IMR-90 (cell line): ENCODE measurements around the gene DEAF1. TPM values are rescaled to one million over a fixed set of nuclear protein-coding genes. Genes with fewer than 3 reads are reported as not detected.

Experiments used
- ATAC-seq: fragments of 200-7000 bp; cut with Tn5 transposase; 2 replicates; pipeline ENCODE4 v1.9.1; 2020; ENCODE audit warnings: low read depth, mild to moderate bottlenecking, moderate library complexity
- BruUV-seq: library from RNA; stranded (reverse); fragments of 400-500 nt; replicated peaks from 2 replicates; lab custom pipeline; 2021; lab: Mats Ljungman, UMichigan
- CTCF ChIA-PET: fragments of 300-600 bp; formaldehyde crosslinking; extraction: SDS; loops from one replicate; lab custom pipeline; 2021; ENCODE audit warnings: antibody characterized with exemption; lab: Yijun Ruan, JAX
- POLR2A ChIA-PET: fragments of 300-600 bp; sonication (Branson Sonifier 250); formaldehyde crosslinking; loops from one replicate; lab custom pipeline; 2022; ENCODE audit warnings: antibody characterized with exemption; ENCODE audit not compliant: unreplicated experiment; lab: Charles Lee
- DNase-seq: peaks from one replicate; pipeline ENCODE4 v3.0.0; 2013
- H2AFZ ChIP-seq: replicated peaks from 2 replicates; pipeline ENCODE3; 2013; ENCODE audit warnings: low read length, mild to moderate bottlenecking; ENCODE audit not compliant: poor library complexity
- H2AK5ac ChIP-seq: 2 replicates; pipeline ENCODE4 v1.6.1; 2013; ENCODE audit warnings: low read depth, low read length, inconsistent platforms
- H2AK9ac ChIP-seq: replicated peaks from 2 replicates; pipeline ENCODE3; 2013; ENCODE audit warnings: mild to moderate bottlenecking, low read depth, low read length, moderate library complexity; ENCODE audit not compliant: poor library complexity
- H2BK120ac ChIP-seq: 2 replicates; pipeline ENCODE4 v1.6.1; 2013; ENCODE audit warnings: low read depth, low read length, inconsistent platforms
- H2BK15ac ChIP-seq: 3 replicates; pipeline ENCODE4 v1.6.1; 2013; ENCODE audit warnings: low read depth, low read length, inconsistent platforms
- H2BK20ac ChIP-seq: 2 replicates; pipeline ENCODE4 v1.6.1; 2013; ENCODE audit warnings: low read depth, mild to moderate bottlenecking, inconsistent platforms, low read length, moderate library complexity
- H2BK5ac ChIP-seq: 2 replicates; pipeline ENCODE4 v1.6.1; 2013; ENCODE audit warnings: mild to moderate bottlenecking, low read depth, low read length, inconsistent platforms; ENCODE audit not compliant: poor library complexity, severe bottlenecking
- H3K14ac ChIP-seq: replicated peaks from 2 replicates; pipeline ENCODE4 v1.6.1; 2013; ENCODE audit warnings: low read depth, low read length, inconsistent platforms
- H3K18ac ChIP-seq: 2 replicates; pipeline ENCODE4 v1.6.1; 2013; ENCODE audit warnings: low read depth, low read length, control low read depth
- H3K23ac ChIP-seq: 2 replicates; pipeline ENCODE4 v1.6.1; 2013; ENCODE audit warnings: low read depth, low read length, inconsistent platforms
- H3K27ac ChIP-seq: 2 replicates; pipeline ENCODE4 v1.5.1; 2013; ENCODE audit warnings: mild to moderate bottlenecking, control low read depth, low read length; ENCODE audit not compliant: insufficient read depth
- H3K27me3 ChIP-seq: 2 replicates; pipeline ENCODE4 v1.6.1; 2013; ENCODE audit warnings: low read length; ENCODE audit not compliant: control insufficient read depth, insufficient read depth
- H3K36me3 ChIP-seq: 2 replicates; pipeline ENCODE4 v1.6.1; 2013; ENCODE audit warnings: low read length, mixed read lengths; ENCODE audit not compliant: control insufficient read depth, insufficient read depth
- H3K4ac ChIP-seq: 2 replicates; pipeline ENCODE4 v1.6.1; 2013; ENCODE audit warnings: low read depth, low read length, inconsistent platforms
- H3K4me1 ChIP-seq: 2 replicates; pipeline ENCODE4 v1.6.1; 2013; ENCODE audit warnings: low read length, mixed read lengths; ENCODE audit not compliant: control insufficient read depth, insufficient read depth
- H3K4me2 ChIP-seq: 2 replicates; pipeline ENCODE4 v1.6.1; 2013; ENCODE audit warnings: low read depth, mild to moderate bottlenecking, control low read depth, low read length, moderate library complexity
- H3K4me3 ChIP-seq: 2 replicates; pipeline ENCODE4 v1.5.1; 2013; ENCODE audit warnings: low read depth, mild to moderate bottlenecking, control low read depth, low read length, moderate library complexity; ENCODE audit not compliant: insufficient read depth
- H3K56ac ChIP-seq: 2 replicates; pipeline ENCODE4 v1.6.1; 2013; ENCODE audit warnings: low read length, inconsistent platforms; ENCODE audit not compliant: insufficient read depth; ENCODE audit errors: extremely low read depth
- H3K79me1 ChIP-seq, 2 experiments: 2 replicates each; pipeline ENCODE4 v1.6.1; 2013; ENCODE audit warnings: low read length in 2 of 2, inconsistent platforms in 1 of 2, low read depth in 1 of 2
- H3K9ac ChIP-seq: 2 replicates; pipeline ENCODE4 v1.6.1; 2013; ENCODE audit warnings: low read depth, low read length, control low read depth
- H3K9me1 ChIP-seq: 2 replicates; pipeline ENCODE4 v1.6.1; 2013; ENCODE audit warnings: low read length, inconsistent platforms; ENCODE audit not compliant: insufficient read depth
- H3K9me3 ChIP-seq: 2 replicates; pipeline ENCODE4 v1.6.1; 2013; ENCODE audit warnings: low read length; ENCODE audit not compliant: control insufficient read depth, insufficient read depth
- H4K20me1 ChIP-seq: 2 replicates; pipeline ENCODE4 v1.6.1; 2013; ENCODE audit warnings: low read length, inconsistent platforms; ENCODE audit not compliant: insufficient read depth
- H4K5ac ChIP-seq: 2 replicates; pipeline ENCODE4 v1.6.1; 2013; ENCODE audit warnings: mild to moderate bottlenecking, low read depth, low read length, control low read depth
- H4K8ac ChIP-seq, 2 experiments: 2 replicates each; pipeline ENCODE4 v1.6.1; 2013; ENCODE audit warnings: low read depth in 2 of 2, low read length in 2 of 2, control low read depth in 1 of 2, inconsistent platforms in 1 of 2
- H4K91ac ChIP-seq: 2 replicates; pipeline ENCODE4 v1.6.1; 2013; ENCODE audit warnings: low read depth, low read length, inconsistent platforms; ENCODE audit not compliant: insufficient read depth
- BHLHE40 ChIP-seq: fragments of 150-350 bp; IDR thresholded peaks from 2 replicates; pipeline ENCODE4 v1.6.1; 2016; ENCODE audit warnings: mild to moderate bottlenecking, low read depth, low read length
- CEBPB ChIP-seq: IDR thresholded peaks from 2 replicates; pipeline ENCODE4 v1.6.1; 2012; ENCODE audit warnings: low read depth, low read length, improper control_type of control experiment
- CHD1 ChIP-seq: IDR thresholded peaks from 2 replicates; pipeline ENCODE4 v1.6.1; 2012; ENCODE audit warnings: low read depth, low read length, improper control_type of control experiment
- FOS ChIP-seq: fragments of 150-350 bp; IDR thresholded peaks from 2 replicates; pipeline ENCODE4 v1.6.1; 2016; ENCODE audit warnings: low read depth, low read length
- MXI1 ChIP-seq: IDR thresholded peaks from 2 replicates; pipeline ENCODE4 v1.6.1; 2012; ENCODE audit warnings: low read depth, mild to moderate bottlenecking, low read length, moderate library complexity, borderline replicate concordance
- POLR2A ChIP-seq: IDR thresholded peaks from 2 replicates; pipeline ENCODE4 v1.6.1; 2012; ENCODE audit warnings: mild to moderate bottlenecking, low read depth, low read length
- RAD21 ChIP-seq: IDR thresholded peaks from 2 replicates; pipeline ENCODE4 v1.6.1; 2012; ENCODE audit warnings: low read length, improper control_type of control experiment
- RCOR1 ChIP-seq: IDR thresholded peaks from 2 replicates; pipeline ENCODE4 v1.6.1; 2012; ENCODE audit warnings: mild to moderate bottlenecking, low read length, improper control_type of control experiment; ENCODE audit not compliant: insufficient replicate concordance
- RFX5 ChIP-seq: IDR thresholded peaks from 2 replicates; pipeline ENCODE4 v1.8.0; 2012; ENCODE audit warnings: low read depth, mild to moderate bottlenecking, low read length, moderate library complexity
- whole genome bisulfite sequencing, 2 experiments: methylation state at CpG; one replicate each; pipeline versions ENCODE4 v1.1.5 to v1.1.7; 2013; ENCODE audit warnings: missing lambda C conversion rate in 2 of 2; ENCODE audit not compliant: insufficient read length in 1 of 2; ENCODE audit errors: extremely low coverage in 2 of 2; 5-methylcytosine and 5-hydroxymethylcytosine counted together
- dilution Hi-C: fragments of 300-500 bp; cut with HindIII; formaldehyde crosslinking; loops from one replicate; pipeline ENCODE4 v1.14.3; 2018; ENCODE audit warnings: low sequenced_read_pairs; ENCODE audit not compliant: unreplicated experiment
- in situ Hi-C: fragments of 300-500 bp; cut with MboI; formaldehyde crosslinking; loops from 3 replicates; pipeline ENCODE4 v1.14.3; 2019; ENCODE audit warnings: low sequenced_read_pairs, inconsistent platforms, mixed read lengths
- intact Hi-C: fragments of 100-400 bp; cut with micrococcal nuclease; formaldehyde crosslinking; loops from 2 replicates; pipeline ENCODE4 v1.10.0; 2022
- polyA plus RNA-seq, 3 experiments: library from polyadenylated mRNA; depleted of rRNA; stranded (reverse); fragments of >200 nt; gene quantifications; 2 replicates each; pipeline ENCODE4 v1.2.3, GENCODE V29; 2012; ENCODE audit warnings: low replicate concordance in 1 of 3
- total RNA-seq: library from RNA; depleted of rRNA; stranded (reverse); fragments of >200 nt; gene quantifications from 2 replicates; pipeline ENCODE4 v1.2.3, GENCODE V29; 2012
- TF ChIP-seq, protein P1 (sequence below): conservative IDR thresholded peaks from 2 replicates; pipeline ENCODE4 v1.5.1; 2012; ENCODE audit warnings: mild to moderate bottlenecking, low read depth, low read length, improper control_type of control experiment

Gene DEAF1
- total and polyA plus RNA-seq, 2 of the 4 experiments (the other 2 are of a cell fraction), result 22.9 to 31.6 TPM

DNA sequence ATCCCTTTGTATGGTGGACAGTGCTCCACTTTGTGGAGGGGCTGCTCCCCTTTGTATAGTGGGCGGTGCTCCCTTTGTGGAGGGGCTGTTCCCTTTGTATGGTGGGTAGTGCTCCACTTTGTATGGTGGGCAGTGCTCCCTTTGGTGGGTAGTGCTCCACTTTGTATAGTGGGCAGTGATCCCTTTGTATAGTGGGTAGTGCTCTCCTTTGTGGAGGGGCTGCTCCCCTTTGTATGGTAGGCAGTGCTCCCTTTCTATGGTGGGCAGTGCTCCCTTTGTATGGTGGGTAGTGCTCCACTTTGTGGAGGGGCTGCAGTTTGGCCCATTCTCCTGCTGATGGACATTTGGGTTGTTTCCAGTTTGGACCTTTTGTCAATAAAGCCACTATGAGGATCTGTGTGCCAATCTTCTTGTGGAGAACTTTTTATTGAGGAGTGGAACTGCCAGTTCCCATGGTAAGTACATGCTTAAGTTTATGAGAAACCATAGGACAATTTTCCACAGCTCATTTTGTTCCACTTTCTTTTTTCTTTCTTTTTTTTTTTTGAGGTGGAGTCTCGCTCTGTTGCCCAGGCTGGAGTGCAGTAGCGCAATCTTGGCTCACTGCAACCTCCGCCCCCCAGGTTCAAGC is 47.7 kb upstream of the DEAF1 start:
- Histone ChIP-seq H4K91ac (no peak overlapping the region), H2AK5ac (no peak overlapping the region), H4K5ac (no peak overlapping the region), H3K18ac (no peak overlapping the region), H3K9me1 (peaks cover 6% of the 10 kb centered on the region; the same call in 1 of the 2 replicates), H2AFZ (peak overlapping the region; percentile 7), H2BK5ac (no peak overlapping the region), H3K4me3 (no peak overlapping the region), H3K4me2 (no peak overlapping the region), H3K27ac (no peak overlapping the region), H2BK120ac (no peak overlapping the region), H3K23ac (no peak overlapping the region), H3K9me3 (no peaks in the 10 kb centered on the region), H3K4ac (no peak overlapping the region), H3K79me1 (peaks cover 0 to 6% of the 10 kb centered on the region in 2 experiments; a peak in 1 of 4 replicates), H2AK9ac (no peak overlapping the region), H3K14ac (no peak overlapping the region), H3K27me3 (peaks cover 3% of the 10 kb centered on the region; the same call in 1 of the 2 replicates), H2BK15ac (no peak overlapping the region), H2BK20ac (no peak overlapping the region), H3K9ac (no peak overlapping the region), H3K36me3 (no peaks in the 10 kb centered on the region), H3K4me1 (0 out of 2 replicates have a peak, but pooled peaks cover 1% of the 10 kb centered on the region), H4K20me1 (no peaks in the 10 kb centered on the region), H4K8ac (no peak overlapping the region), H3K56ac (no peak overlapping the region)
- ATAC-seq (no peak), DNase-seq (no peak)
- BruUV-seq, result no TSS peak
- ChIA-PET CTCF (no interaction called here), POLR2A (no interaction called here)
- in situ Hi-C loops, result no loop called here
- dilution Hi-C loops, result no loop called here
- TF ChIP-seq MXI1 (no peak), BHLHE40 (no peak), CEBPB (no peak), RCOR1 (no peak), FOS (no peak), POLR2A (no peak), RAD21 (no peak), CHD1 (no peak), RFX5 (no peak)
- TF ChIP-seq, protein P1, sequence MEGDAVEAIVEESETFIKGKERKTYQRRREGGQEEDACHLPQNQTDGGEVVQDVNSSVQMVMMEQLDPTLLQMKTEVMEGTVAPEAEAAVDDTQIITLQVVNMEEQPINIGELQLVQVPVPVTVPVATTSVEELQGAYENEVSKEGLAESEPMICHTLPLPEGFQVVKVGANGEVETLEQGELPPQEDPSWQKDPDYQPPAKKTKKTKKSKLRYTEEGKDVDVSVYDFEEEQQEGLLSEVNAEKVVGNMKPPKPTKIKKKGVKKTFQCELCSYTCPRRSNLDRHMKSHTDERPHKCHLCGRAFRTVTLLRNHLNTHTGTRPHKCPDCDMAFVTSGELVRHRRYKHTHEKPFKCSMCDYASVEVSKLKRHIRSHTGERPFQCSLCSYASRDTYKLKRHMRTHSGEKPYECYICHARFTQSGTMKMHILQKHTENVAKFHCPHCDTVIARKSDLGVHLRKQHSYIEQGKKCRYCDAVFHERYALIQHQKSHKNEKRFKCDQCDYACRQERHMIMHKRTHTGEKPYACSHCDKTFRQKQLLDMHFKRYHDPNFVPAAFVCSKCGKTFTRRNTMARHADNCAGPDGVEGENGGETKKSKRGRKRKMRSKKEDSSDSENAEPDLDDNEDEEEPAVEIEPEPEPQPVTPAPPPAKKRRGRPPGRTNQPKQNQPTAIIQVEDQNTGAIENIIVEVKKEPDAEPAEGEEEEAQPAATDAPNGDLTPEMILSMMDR, result no peak
- WGBS, 2 experiments, result no CpG with 5 or more reads among the region's 4 CpGs
- intact Hi-C loops, result no loop called here
